ENCODE data around the gene JCHAIN. TPM values are rescaled to one million over a fixed set of nuclear protein-coding genes. Genes with fewer than 3 reads are reported as not detected.
A peak's percentile ranks its signal among the peaks of the same experiment; 100 is the strongest.

JCHAIN gene
- total and polyA plus RNA-seq, 2 of the 13 experiments (the other 11 are each of a cell fraction or from before 2014, with no cell fraction given): not detected

- TF ChIP-seq ZEB1 (IDR thresholded peaks at IDR 0.05; ENCODE audit: insufficient replicate concordance, low read depth): no peak
- TF ChIP-seq CTCF (CRISPR knock-in tag; IDR thresholded peaks at IDR 0.05): no peak
- TF ChIP-seq CREB1 (IDR thresholded peaks at IDR 0.05): no peak
- TF ChIP-seq CREB1 (CRISPR knock-in tag; IDR thresholded peaks at IDR 0.05): peak; percentile 22; the same call in 1 of the 2 replicates
- TF ChIP-seq MAFG (CRISPR knock-in tag; IDR thresholded peaks at IDR 0.05): peak; percentile 80; the same call in 1 of the 2 replicates
- no peak for TF ChIP-seq ZNF253 (CRISPR knock-in tag; IDR thresholded peaks at IDR 0.05; ENCODE audit: borderline replicate concordance)
- TF ChIP-seq SIN3A (IDR thresholded peaks at IDR 0.05; ENCODE audit: borderline replicate concordance, low read depth, low read length): no peak
- no peak for TF ChIP-seq GATAD1 (CRISPR knock-in tag; IDR thresholded peaks at IDR 0.05)
- no peak for TF ChIP-seq ISL2 (CRISPR knock-in tag; IDR thresholded peaks at IDR 0.05)
- no peak for TF ChIP-seq ZNF10 (CRISPR knock-in tag; IDR thresholded peaks at IDR 0.05; ENCODE audit: borderline replicate concordance, low read depth)
- no peak for TF ChIP-seq ZNF775 (CRISPR knock-in tag; IDR thresholded peaks at IDR 0.05; ENCODE audit: borderline replicate concordance)
- peak; percentile 82; the same call in 1 of the 2 replicates for TF ChIP-seq ZNF12 (CRISPR knock-in tag; IDR thresholded peaks at IDR 0.05)
- no peak for TF ChIP-seq ATF7 (IDR thresholded peaks at IDR 0.05)
- TF ChIP-seq ATF7 (CRISPR knock-in tag; IDR thresholded peaks at IDR 0.05): no peak
- no peak for TF ChIP-seq ZUFSP (CRISPR knock-in tag; IDR thresholded peaks at IDR 0.05; ENCODE audit: borderline replicate concordance)
- no peak for TF ChIP-seq THAP8 (CRISPR knock-in tag; IDR thresholded peaks at IDR 0.05; ENCODE audit: borderline replicate concordance)
- no peak for TF ChIP-seq ZFY (CRISPR knock-in tag; IDR thresholded peaks at IDR 0.05)
- TF ChIP-seq ZNF670 (CRISPR knock-in tag; IDR thresholded peaks at IDR 0.05; ENCODE audit: borderline replicate concordance): no peak
- TF ChIP-seq PATZ1 (CRISPR knock-in tag; IDR thresholded peaks at IDR 0.05): no peak
- no peak for TF ChIP-seq ARHGAP35 (CRISPR knock-in tag; IDR thresholded peaks at IDR 0.05; ENCODE audit: borderline replicate concordance)
- no peak for TF ChIP-seq ZSCAN29 (CRISPR knock-in tag; conservative IDR thresholded peaks at IDR 0.05)
- no peak for TF ChIP-seq ZNF781 (CRISPR knock-in tag; IDR thresholded peaks at IDR 0.05; ENCODE audit: borderline replicate concordance, not compliant biosample characterization)
Measured at GRCh38 chr4:70714079-70714887, 48.0 kb upstream of the JCHAIN start (continued).
